A204.1 (cell line): ENCODE results near the gene PTPN4.
A peak's percentile ranks its signal among the peaks of the same experiment; 100 is the strongest.

Experiments used
- FAIRE-seq: peaks from 2 replicates; lab custom pipeline; 2012; peaks lifted over from hg19 to GRCh38; lab: Jason Lieb, UNC

The PTPN4 gene

GRCh38 chr2:119809339-119810048 lies 49.8 kb downstream of the PTPN4 start:
- peak; percentile 60 for FAIRE-seq

GRCh38 chr2:119810049-119810630 lies 50.4 kb downstream of the PTPN4 start:
- no peak for FAIRE-seq

- FAIRE-seq: no peak
Measured at GRCh38 chr2:119814216-119814615, 54.5 kb downstream of the PTPN4 start.

GRCh38 chr2:119818792-119819191 lies 59.1 kb downstream of the PTPN4 start:
- FAIRE-seq: no peak

GRCh38 chr2:119819846-119820245 lies 60.1 kb downstream of the PTPN4 start:
- FAIRE-seq: no peak

GRCh38 chr2:119820275-119820674 lies 60.6 kb downstream of the PTPN4 start:
- no peak for FAIRE-seq

GRCh38 chr2:119821266-119821665 lies 61.5 kb downstream of the PTPN4 start:
- FAIRE-seq: no peak

GRCh38 chr2:119823734-119824334 lies 64.1 kb downstream of the PTPN4 start:
- peak; percentile 83 for FAIRE-seq

GRCh38 chr2:119826370-119826961 lies 66.7 kb downstream of the PTPN4 start:
- no peak for FAIRE-seq

- FAIRE-seq: no peak
Measured at GRCh38 chr2:119827866-119828507, 68.3 kb downstream of the PTPN4 start.

- FAIRE-seq: no peak
Measured at GRCh38 chr2:119836455-119837142, 76.9 kb downstream of the PTPN4 start.

- no peak for FAIRE-seq
Measured at GRCh38 chr2:119837350-119837749, 77.6 kb downstream of the PTPN4 start.

GRCh38 chr2:119837759-119838158 lies 78.0 kb downstream of the PTPN4 start:
- no peak for FAIRE-seq

GRCh38 chr2:119838179-119838578 lies 78.5 kb downstream of the PTPN4 start:
- no peak for FAIRE-seq

- FAIRE-seq: no peak
Measured at GRCh38 chr2:119841550-119841949, 81.8 kb downstream of the PTPN4 start.

GRCh38 chr2:119846021-119846420 lies 86.3 kb downstream of the PTPN4 start:
- FAIRE-seq: no peak

- FAIRE-seq: no peak
Measured at GRCh38 chr2:119849838-119850565, 90.3 kb downstream of the PTPN4 start.

GRCh38 chr2:119852214-119852613 lies 92.5 kb downstream of the PTPN4 start:
- no peak for FAIRE-seq

- FAIRE-seq: no peak
Measured at GRCh38 chr2:119853777-119854399, 94.2 kb downstream of the PTPN4 start.

- no peak for FAIRE-seq
Measured at GRCh38 chr2:119856469-119856901, 96.8 kb downstream of the PTPN4 start.

- FAIRE-seq: no peak
Measured at GRCh38 chr2:119857742-119858141, 98.0 kb downstream of the PTPN4 start.
